Activated CD4-positive, CD25-positive, alpha-beta regulatory T cell treated with anti-CD3 and anti-CD28 coated beads, Interleukin-2, amount 50 U/mL, for 24 hours (primary cell): ENCODE data around the gene PEAK1.
A peak's percentile ranks its signal among the peaks of the same experiment; 100 is the strongest.

Experiments
- ATAC-seq, 2 donors: fragments of 150-1000 bp; cut with Tn5 transposase; one replicate each; pipeline ENCODE4 v1.10.0; 2021; ENCODE audit warnings: mild to moderate bottlenecking in 1 of 2, moderate library complexity in 1 of 2

The PEAK1 gene

DNA sequence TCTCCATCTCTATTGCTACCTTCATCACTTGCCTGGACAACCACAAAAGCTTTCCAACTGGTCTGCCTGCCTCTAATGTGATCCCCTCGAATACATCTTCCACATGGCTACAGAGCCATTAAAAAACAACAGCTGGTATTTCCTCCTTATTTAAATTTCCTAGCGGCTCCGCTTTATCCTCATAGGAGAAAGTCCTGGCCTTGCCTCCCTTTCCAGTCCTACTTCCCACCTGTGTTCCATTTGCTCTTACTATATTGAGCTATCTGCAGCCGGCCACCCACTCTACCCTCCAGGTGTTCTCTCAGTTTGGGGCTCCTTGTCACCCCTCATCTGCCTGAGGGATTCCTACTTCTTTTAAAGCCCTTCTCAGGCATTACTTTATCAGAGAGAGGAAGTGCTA is 299.3 kb downstream of the PEAK1 start:
- no peak for ATAC-seq

DNA sequence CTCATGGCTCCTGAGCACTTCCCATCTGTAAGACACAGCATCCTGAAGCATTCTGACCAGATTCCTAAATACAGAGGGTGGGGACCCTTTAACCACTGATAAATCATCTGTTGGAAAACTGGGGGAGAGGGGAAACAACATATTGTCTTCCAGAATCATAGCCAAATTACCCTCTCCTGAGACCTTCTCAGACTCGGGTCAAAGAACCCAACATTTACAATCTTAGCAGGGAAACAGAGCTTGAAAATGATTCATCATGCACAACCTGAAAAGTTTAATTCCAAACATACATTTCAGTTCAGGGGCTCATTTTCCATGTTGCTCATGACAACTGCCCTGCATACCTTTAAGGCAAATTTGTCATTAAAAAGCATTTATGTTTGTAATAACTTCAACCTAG is 300.5 kb downstream of the PEAK1 start:
- no peak for ATAC-seq

DNA sequence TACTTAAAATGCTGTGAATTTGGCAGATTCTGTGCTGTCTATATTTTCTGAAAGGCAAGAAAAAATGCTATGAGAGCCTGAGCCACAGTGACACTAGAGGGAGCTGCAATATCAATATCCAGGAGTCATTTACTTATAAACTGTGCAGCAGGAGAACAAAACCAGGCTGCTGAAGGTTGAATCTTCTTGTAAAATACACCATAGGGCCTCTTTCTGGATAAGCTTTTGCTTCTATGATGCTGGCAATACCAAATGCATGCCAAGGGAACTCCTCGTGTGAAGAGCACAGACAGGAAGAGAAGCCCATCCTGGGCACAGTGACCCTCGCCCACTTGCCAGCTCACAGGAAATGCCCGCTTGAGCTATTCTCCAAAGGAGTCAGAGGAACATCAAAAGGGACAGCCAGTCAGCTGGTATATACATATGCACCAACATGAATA is 301.0 kb downstream of the PEAK1 start:
- peak in 1 of 2 donors; percentile 20 for ATAC-seq

DNA sequence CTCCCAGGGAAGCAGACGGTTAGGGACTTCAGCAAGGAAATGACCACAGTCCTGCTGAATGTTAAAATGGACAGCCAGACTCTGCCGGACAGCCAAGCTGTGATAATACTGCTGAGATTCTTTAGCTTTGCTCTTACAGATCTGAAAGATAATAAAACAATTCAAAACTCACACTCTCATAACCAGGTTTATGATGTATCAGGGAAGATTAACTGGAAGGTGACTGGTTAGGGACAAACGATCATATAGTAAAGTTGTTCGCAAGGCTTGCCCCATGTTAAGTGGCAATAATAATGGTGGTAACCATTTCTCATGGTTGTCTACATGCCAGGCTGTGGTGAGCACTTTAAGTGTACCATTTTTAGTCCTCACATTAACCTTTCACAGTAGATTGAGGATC is 304.7 kb downstream of the PEAK1 start:
- no peak for ATAC-seq

DNA sequence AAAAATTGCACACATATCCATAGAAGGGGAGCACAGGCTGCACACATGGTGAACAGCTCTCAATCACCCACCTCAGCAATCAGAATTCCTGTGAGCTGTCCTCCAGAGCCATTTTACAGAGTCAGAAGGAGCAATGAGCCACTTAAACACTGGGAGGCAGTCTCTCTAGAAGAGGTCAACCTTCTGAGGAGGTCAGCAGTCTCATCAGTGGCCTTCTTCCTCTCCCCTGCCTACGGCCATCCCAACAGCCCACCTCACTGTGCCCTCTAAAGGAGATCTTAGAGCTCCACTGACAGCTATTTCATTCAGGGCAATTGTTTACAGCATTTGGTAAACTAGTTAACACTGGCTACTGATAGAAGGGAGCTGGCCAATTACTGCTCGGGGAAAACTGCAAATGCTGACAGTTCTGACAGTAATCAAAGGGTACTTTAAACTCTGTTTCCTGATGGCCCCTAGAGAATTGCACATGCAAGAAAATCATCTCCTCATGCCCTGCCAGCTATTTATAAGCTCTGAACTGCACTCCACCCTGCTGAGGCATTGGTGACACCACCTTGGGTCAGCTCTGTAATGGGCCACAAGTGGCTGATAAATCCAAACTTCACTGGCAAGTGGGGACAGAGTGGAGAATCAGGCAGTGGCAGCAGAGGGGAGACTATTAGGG is 306.9 kb downstream of the PEAK1 start:
- no peak for ATAC-seq

DNA sequence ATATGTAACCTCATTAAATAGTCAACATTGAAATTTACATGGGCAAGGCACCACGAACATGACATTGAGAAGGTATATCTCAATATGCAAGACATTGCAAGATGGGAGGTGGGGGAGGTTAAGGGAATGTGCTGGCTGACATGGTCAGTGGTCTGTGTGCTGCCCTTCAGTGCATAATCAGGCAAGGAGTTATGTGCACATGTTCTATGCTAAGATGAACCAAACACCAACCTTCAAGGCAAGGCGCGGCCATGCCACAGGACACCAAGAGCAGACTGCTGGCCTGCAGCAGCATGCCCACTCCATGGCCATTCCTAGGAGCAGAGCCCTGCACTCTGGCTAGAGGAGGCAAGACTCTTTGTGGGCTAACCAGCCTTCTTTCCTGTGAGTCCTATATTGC is 308.1 kb downstream of the PEAK1 start:
- no peak for ATAC-seq

DNA sequence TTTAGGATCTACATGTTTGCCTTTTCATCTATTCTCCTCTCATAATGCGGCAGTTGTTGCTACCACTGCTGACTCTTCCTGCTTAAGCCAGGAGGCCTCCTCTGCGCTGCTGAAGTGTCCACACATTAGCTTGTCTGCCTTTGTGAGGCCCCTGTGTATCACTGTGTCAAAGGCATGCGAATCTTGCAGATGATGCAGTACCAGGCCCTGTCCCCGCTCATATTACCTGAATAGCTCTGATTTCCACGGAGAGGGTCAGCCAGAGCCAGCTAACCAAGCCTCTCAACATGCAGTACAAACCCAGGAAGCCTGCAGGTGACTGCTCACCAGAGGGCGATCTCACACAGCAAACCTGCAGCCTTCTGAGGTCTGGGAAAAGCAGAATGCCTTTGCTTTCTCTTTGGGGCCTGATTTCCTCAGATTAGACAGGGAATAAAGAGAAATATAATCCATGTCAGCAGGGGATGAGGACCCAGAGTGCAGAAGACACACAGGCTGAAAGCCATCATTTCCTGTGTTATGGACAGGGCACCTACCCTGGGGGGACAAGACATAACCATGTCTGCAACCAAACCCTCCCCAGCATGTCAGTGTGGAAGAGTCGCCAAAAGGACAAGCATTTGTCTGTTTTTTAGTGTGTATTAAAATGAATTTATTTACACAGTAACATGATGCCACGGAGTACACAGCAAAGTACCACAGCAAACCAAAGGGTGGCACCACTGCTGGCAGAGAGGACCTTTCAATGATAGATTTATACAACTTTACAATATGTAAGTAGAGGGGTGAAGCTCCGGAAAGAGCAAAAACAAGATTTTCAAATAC is 312.2 kb downstream of the PEAK1 start:
- peak in 1 of 2 donors; percentile 30 for ATAC-seq

DNA sequence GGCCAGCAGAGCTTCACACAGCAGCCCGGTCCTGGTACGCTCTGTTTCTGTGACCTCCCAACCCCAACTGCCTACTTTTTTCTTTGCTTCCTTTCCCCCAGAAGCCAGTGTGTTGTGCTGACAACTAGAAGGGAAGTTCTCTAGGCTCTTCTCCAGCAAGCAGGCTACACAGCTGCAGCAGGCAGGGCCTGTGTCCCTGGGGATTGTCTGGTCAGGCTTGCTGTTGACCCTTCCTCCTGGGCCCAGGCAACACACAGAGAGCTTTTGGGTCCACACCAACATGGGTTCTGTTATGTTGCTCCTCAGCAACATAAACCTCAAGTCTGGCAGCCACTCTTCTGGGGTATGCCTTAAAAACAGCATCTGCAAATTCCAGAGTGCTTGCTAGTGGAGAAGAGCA is 312.8 kb downstream of the PEAK1 start:
- no peak for ATAC-seq

DNA sequence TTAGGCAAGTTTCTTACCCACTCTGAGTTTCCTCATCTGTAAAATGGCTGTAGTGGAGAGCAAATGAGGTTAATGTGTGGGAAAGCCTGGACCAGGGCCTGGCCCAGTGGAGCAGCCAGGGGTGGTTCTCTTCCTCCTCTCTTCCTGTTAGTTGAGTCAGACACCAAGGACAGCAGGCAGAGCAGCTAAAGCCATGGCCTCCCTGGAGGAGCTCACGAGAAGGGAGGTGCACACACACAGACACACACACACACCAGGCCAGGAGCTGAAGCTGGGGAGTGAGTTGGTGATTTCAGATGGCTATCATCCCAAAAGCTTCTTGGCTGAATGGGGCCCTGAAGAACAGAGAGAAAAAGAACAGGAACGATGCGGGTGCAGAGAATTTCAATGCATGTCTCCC is 315.7 kb downstream of the PEAK1 start:
- no peak for ATAC-seq

DNA sequence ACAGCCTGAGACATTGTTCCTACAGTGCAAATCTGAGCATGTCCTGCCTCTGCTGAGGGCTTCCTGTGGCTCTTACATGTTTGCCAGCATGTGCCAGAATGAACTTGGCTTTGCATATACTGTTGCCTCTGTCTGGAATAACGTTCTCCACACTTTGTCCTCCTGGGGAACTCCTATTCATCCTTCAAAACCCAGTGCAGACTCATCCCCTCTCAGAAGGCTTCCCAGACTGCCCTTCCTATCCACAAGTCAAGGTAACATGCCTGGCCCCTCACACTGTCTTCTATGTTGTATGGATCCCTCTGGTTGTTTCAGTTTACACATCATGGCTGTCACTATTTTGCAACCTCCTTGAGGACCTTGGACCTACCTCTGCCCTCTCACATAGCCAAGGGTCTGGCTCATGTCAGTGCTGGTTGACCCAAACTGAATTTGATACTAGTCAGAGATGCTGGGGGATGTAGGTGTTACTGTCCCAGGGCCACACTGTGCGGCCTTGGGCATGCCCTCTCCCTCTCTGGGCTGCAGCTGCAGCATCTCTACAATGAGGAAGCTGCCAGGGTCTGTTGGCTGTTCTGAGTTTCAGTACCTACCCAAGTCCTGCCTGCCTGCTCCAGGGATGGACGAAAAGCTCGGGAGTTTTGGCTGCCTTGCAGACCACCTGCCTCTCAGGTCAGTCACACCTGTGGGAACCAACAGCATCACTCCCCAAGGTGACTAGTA is 320.0 kb downstream of the PEAK1 start:
- ATAC-seq, result no peak

DNA sequence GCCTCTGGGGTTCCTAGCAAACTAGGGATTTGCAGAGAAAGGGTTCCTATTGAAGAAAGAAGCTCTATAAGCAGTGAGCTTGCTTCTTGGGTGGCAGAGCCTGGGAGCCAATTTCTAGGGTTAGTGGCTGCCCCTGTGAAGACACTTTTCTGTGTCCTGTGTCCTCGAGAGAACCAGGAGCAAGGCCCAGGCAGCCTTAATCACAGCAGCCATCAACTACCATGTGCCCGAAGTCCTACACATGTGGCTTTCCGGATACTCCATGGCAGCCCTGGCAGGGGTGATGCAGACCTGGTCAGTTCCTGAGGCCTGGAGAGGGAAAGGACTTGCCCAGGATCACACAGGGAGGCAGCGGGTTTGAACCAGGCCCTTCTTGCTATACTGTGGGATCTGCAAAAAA is 321.3 kb downstream of the PEAK1 start:
- ATAC-seq, result no peak

DNA sequence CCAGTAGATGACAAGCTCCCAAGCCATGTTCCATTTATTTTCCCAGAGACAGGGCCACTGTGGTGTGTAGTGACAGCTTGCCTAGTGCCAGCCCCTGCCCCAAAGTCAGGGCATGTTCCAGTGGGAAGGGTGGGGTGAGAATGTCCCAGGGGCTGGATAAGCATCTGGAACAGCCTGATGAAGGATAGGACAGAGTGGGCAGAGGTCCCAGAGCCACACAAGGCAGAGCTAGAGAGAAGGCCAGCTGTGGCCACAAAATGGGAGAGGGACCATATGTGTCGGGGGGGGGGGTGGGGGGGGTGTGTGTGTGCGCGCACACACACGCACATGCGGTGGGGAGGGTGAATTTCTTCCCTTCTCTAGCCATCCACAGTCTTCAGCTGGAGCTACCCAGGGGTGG is 322.0 kb downstream of the PEAK1 start:
- no peak for ATAC-seq

DNA sequence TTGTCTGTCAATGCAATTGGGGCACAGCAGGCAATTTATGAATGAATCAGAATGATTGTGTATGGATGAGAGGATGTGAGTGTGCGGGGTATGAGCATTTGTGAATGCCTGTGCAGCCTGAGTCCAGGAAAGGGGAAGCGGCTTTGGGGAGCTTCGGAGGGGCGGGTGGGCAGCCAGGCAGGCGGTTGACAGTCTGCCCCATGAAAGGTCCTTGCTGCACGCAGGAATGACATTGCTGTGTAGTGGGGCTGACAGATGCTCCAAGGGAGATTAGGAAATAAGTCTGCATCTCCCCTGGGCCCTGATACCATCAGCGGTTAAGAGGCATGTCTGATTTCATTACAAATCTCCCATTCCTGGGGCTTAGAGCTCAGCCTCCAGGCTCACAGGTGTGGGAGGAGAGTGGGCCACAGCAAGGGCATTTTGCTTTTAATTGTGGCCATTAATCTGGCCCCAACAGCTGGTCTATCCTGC is 322.6 kb downstream of the PEAK1 start:
- no peak for ATAC-seq

DNA sequence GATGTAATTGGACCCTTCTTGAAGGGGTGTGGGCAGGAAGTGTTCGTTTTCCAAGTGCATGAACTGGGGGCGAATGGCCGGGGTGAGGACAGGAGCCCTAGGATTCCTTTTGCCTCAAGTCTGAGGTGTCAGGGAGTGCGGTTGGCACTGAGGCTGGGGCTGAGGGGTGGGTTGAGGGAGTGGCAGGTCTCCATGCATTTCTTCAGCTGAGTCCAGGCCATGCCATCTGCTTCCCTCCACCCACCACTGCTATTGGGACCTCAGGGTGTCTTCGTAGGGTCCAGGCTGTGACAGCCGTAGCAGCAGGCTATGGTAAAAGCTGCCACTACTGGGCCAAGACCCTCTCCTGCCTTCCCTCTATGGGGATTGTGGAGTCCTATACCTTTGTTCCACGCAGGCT is 323.4 kb downstream of the PEAK1 start:
- no peak for ATAC-seq

DNA sequence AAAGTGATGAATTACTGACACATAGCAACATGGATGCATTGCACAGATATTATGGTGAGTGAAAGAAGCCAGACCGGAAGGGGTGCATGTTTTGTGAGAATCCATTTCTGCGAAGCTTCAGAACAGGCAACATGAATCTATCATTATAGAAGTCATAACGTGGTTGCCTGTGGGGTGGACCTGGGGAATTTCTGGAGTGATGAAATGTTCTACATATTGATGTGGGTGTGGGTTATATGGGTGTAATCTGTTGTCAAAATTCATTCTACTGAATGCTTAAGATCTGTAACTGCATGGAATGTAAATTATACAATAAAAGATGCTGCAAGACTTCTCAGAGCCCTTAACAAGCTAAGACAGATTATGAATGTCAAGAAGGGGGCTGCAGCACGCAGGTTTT is 323.8 kb downstream of the PEAK1 start:
- ATAC-seq, result no peak

DNA sequence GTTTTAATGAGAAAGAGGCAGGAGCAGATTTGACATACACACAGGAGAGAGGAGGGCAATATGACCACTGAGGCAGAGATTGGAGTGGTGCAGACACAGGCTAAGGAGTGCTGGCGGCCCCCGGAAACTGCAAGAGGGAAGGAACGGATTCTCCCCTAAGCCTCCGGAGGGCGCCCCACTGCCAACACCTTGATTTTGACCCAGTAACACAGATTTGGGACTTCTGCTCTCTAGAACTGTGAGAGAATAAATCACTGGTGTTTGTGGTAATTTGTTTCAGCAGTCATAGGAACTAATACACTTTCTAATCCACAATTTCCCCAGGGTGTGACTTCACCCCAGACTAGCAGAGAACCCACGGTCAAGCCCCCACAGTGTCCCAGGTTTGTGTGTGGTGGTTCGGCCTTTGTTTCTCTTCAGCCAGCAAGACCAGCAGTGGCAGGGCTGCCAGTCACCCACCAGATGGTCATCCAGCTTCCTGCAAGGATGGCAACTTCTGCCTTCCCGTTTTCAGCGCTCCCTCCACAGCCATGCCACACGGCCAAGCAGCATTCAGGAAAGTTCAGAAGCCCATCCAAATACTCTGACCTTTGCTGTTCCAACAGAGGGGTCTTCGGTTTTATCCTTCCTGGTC is 325.4 kb downstream of the PEAK1 start:
- no peak for ATAC-seq

DNA sequence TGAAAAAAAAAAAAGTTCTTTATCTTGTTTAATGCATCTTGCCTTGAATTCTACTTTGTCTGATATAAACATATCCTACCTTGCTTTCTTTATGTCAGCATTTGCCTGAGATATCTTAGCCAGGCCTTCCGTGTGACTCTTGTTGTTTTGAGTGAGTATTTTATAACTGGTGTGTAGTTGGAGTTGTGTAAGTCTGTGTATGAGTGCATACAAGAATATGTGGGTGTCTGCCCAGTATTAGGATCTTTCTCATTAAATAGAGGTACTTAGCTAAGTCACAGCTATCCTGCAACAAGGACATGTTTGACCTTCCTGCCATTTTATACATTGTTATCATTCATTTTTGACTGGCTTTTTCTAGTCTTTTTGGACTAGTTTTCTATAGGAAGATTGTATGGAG is 326.5 kb downstream of the PEAK1 start:
- ATAC-seq, result no peak

DNA sequence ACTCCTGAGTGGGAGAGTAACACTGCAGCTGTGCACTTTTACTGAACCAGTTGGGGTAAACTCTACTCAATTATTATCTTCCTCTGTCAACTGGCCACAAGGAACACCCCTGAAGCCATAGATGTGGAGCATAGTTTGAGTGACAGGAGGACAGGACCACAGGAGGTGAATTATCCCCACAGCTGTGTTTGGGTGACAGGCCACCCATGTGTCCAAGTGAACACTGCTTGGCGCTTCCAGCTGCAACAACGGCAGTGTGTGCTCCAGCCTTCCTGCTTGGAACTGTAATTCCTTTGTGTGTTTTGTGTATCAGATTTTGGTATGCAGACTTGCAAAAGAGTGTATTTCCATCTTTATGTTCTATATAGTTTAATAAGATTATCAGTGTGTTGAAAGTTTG is 328.8 kb downstream of the PEAK1 start:
- ATAC-seq, result no peak

DNA sequence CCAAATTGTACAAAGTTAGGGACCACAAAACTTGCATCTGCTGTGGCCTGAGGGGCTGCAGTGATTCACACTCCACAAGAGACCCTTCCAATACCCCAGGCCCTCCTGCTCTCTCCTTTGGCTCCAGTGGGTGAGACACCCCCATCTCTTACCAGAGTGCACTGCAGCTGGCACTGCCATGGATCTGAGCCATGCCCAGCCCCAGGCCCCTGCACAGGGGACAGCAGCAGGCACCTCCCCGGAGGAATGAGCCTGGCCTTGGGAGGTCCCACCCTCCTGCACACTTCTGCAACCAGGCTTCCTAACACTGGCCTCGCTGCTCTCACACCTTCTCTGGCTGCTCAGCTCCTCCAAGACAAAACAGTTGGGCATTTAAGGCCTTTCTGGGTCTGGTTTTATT is 332.7 kb downstream of the PEAK1 start:
- no peak for ATAC-seq

DNA sequence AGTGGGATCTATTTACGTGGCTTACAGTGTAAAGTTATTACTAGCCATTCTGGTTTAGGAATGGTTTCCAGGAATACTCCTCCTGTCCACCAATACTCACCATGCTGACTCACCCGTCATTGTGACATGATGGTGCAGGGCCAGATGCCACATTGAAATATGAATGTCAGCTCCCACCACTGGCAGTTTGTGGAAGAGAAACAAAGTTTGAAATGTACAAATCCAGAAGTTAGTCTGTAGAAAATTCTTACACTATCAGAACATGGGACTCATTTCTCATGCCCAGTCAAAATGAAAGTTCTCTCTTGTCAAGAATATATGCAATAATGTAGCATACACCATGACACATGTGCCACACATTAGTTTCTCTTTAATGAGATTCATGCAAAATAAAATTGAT is 334.6 kb downstream of the PEAK1 start:
- peak; percentile 44 to 57 for ATAC-seq

DNA sequence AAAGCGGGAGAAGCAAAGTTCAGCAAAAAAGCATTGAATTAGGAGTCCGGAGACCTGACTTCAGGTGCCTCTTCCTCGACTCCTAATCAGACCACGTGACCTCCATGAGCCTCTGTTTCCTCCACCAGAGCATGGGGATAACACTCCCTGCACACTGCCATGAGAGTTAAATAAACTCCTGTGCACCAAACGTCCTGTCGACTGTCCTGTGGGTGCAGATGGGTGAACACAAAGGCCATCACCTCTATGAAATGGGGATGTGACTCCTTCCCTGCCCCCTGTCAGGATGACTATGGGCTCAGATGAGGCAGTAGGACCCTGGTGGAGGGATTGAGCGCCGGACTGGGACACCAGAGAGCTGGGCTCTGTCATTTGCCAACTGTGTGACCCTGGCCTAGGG is 335.5 kb downstream of the PEAK1 start:
- ATAC-seq, result no peak

DNA sequence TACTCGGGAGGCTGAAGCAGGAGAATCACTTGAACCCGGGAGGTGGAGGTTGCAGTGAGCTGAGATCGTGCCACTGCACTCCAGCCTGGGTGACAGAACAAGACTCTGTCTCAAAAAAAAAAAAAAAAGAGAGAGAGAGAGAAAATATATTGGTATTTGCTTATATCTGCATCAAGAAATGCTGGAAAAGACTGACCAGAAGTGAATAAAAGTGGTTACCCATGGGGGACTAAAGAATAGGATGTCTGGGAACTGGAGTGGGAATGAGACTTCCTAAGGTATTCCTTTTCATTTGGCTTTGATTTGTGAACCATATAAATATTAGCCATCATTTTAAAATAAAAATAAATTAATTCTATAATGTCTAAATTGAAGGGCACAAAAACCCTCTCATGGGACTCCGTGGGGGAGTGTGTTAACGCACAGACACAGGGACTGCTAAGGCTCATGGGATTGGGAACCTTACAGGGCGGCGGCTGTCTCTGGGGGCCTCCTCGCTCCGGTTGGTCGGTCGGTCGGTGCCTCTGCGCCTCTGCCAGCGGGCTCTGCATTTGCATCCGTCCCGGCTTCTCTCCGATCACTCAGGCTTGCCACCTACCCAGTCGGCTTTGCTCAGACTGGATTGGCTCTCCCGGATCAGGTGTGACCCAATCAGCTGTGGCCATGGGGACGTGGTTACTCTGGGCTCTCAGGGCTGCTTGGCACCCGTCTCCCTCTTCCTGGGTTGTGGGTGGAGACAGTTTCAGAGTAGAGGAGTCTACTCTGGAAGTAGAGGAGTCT is 336.3 kb downstream of the PEAK1 start:
- peak; percentile 88 to 90 for ATAC-seq
